GM20431 (cell line): ENCODE data around the gene MRPL20.

ENCODE experiments used
- in situ Hi-C: fragments of 300-500 bp; cut with MseI, MboI; formaldehyde crosslinking; loops from one replicate; pipeline ENCODE4 v1.15.0; 2020; ENCODE audit warnings: low sequenced_read_pairs; ENCODE audit not compliant: unreplicated experiment

Gene MRPL20

GRCh38 chr1:1367315-1367714, 39.8 kb downstream of the MRPL20 start:
- in situ Hi-C loops: no loop called here

- in situ Hi-C loops: no loop called here
Measured at GRCh38 chr1:1366699-1367066, 40.4 kb downstream of the MRPL20 start.

GRCh38 chr1:1365875-1366698, 41.0 kb downstream of the MRPL20 start:
- in situ Hi-C loops: no loop called here

- in situ Hi-C loops: no loop called here
Measured at GRCh38 chr1:1364266-1364665, 42.8 kb downstream of the MRPL20 start.

- in situ Hi-C loops: no loop called here
Measured at GRCh38 chr1:1361982-1362423, 45.1 kb downstream of the MRPL20 start.

- in situ Hi-C loops: no loop called here
Measured at GRCh38 chr1:1361233-1361981, 45.7 kb downstream of the MRPL20 start.

GRCh38 chr1:1360506-1361169, 46.5 kb downstream of the MRPL20 start:
- in situ Hi-C loops: no loop called here

- in situ Hi-C loops: no loop called here
Measured at GRCh38 chr1:1359664-1360468, 47.2 kb downstream of the MRPL20 start.

- in situ Hi-C loops: no loop called here
Measured at GRCh38 chr1:1359308-1359663, 47.8 kb downstream of the MRPL20 start.

GRCh38 chr1:1358433-1359271, 48.4 kb downstream of the MRPL20 start, which contains the start of gene MXRA8:
TSS of gene MXRA8 (minus strand) at chr1:1358555. CDS start at chr1:1358504, 51 bp downstream.
- in situ Hi-C loops: no loop called here

GRCh38 chr1:1357871-1358432, 49.1 kb downstream of the MRPL20 start:
- in situ Hi-C loops: no loop called here

GRCh38 chr1:1356796-1357401, 50.2 kb downstream of the MRPL20 start:
- in situ Hi-C loops: no loop called here

GRCh38 chr1:1356166-1356795, 50.8 kb downstream of the MRPL20 start:
- in situ Hi-C loops: no loop called here

- in situ Hi-C loops: no loop called here
Measured at GRCh38 chr1:1355416-1355815, 51.7 kb downstream of the MRPL20 start.

GRCh38 chr1:1354271-1355247, 52.5 kb downstream of the MRPL20 start:
- in situ Hi-C loops: no loop called here

- in situ Hi-C loops: no loop called here
Measured at GRCh38 chr1:1353389-1354151, 53.5 kb downstream of the MRPL20 start.
